GM12875 (cell line): ENCODE measurements around the gene KRTAP19-5.
"Not testable (repeated sequence)": the region's sequence is repeated elsewhere in the genome, so short reads cannot be mapped to it uniquely, and the experiment has no call there.

Experiments used
- H3K4me3 ChIP-seq: one replicate; pipeline ENCODE4 v1.5.1; 2011; ENCODE audit warnings: low read depth, low read length, control low read depth
- CTCF ChIP-seq: IDR thresholded peaks from 2 replicates; pipeline ENCODE4 v1.5.1; 2011; ENCODE audit warnings: low read depth, mild to moderate bottlenecking, control low read depth, inconsistent platforms, low read length, moderate library complexity, borderline replicate concordance; ENCODE audit not compliant: insufficient read depth

Gene KRTAP19-5

GRCh38 chr21:30502041-30502440 is at the start of gene KRTAP19-5:
Gene KRTAP19-5 (minus strand): TSS chr21:30502141. CDS start chr21:30502090, 51 bp downstream.
- no peak for TF ChIP-seq CTCF
- no peak within 1 kb of the TSS for H3K4me3 ChIP-seq

GRCh38 chr21:30541764-30542163 is 39.8 kb upstream of the KRTAP19-5 start, which contains the start of gene KRTAP19-6:
Gene KRTAP19-6 (minus strand): TSS chr21:30541864. CDS start chr21:30541833, 31 bp downstream.
- no peak for TF ChIP-seq CTCF
- no peak within 1 kb of the TSS for H3K4me3 ChIP-seq

GRCh38 chr21:30518876-30519275 is 16.9 kb upstream of the KRTAP19-5 start:
- TF ChIP-seq CTCF = no peak
- H3K4me3 ChIP-seq = no peak overlapping the region

GRCh38 chr21:30515681-30516080 is 13.7 kb upstream of the KRTAP19-5 start:
- H3K4me3 ChIP-seq = no peak overlapping the region
- no peak for TF ChIP-seq CTCF

- H3K4me3 ChIP-seq = not testable (repeated sequence)
Measured at GRCh38 chr21:30505621-30506205, 3.8 kb upstream of the KRTAP19-5 start.

- no peak for TF ChIP-seq CTCF
- H3K4me3 ChIP-seq = no peak within 1 kb of the TSS
Measured at GRCh38 chr21:30497065-30497464, 4.9 kb downstream of the KRTAP19-5 start, which contains the start of gene KRTAP19-4. Gene KRTAP19-4 (minus strand): TSS chr21:30497165. CDS start chr21:30497110, 55 bp downstream.

- no peak within 1 kb of the TSS for H3K4me3 ChIP-seq
- TF ChIP-seq CTCF = no peak
Measured at GRCh38 chr21:30491963-30492428, 9.9 kb downstream of the KRTAP19-5 start, which contains the start of gene KRTAP19-3. Gene KRTAP19-3 (minus strand): TSS chr21:30492013. CDS start chr21:30491957, 56 bp downstream.
